GM12878 (cell line): ENCODE measurements around the gene ITGAV. TPM values are rescaled to one million over a fixed set of nuclear protein-coding genes. Genes with fewer than 3 reads are reported as not detected.

ENCODE experiments used
- ATAC-seq: fragments of 200-7000 bp; cut with Tn5 transposase; 3 replicates; pipeline ENCODE4 v1.9.1; 2020; ENCODE audit warnings: mild to moderate bottlenecking, moderate library complexity
- BruUV-seq: library from RNA; stranded (reverse); fragments of 400-500 nt; replicated peaks from 2 replicates; lab custom pipeline; 2021; lab: Mats Ljungman, UMichigan
- CTCF ChIA-PET: fragments of 300-600 bp; sonication (Branson Sonifier 250); formaldehyde crosslinking; extraction: SDS; loops from one replicate; lab custom pipeline; 2021; ENCODE audit warnings: inconsistent platforms; lab: Yijun Ruan, JAX
- POLR2A ChIA-PET: fragments of 350-600 bp; formaldehyde crosslinking; extraction: SDS; loops from one replicate; lab custom pipeline; 2021; ENCODE audit warnings: inconsistent platforms; lab: Charles Lee
- RAD21 ChIA-PET: fragments of 300-600 bp; sonication (Branson Sonifier 250); formaldehyde crosslinking; loops from one replicate; lab custom pipeline; 2023; ENCODE audit warnings: antibody characterized with exemption; ENCODE audit not compliant: unreplicated experiment; lab: Charles Lee
- SMC1A ChIA-PET: fragments of 300-600 bp; sonication (Branson Sonifier 250); formaldehyde crosslinking; loops from one replicate; lab custom pipeline; 2023; ENCODE audit not compliant: unreplicated experiment, uncharacterized antibody; lab: Charles Lee
- DNase-seq: peaks from one replicate; pipeline ENCODE4 v3.0.0-alpha.2; 2011; ENCODE audit warnings: low read depth, low spot score
- FAIRE-seq: peaks from 3 replicates; lab custom pipeline; 2011; peaks lifted over from hg19 to GRCh38; lab: Jason Lieb, UNC
- H2AFZ ChIP-seq: 2 replicates; pipeline ENCODE4 v1.6.0; 2011; ENCODE audit warnings: low read depth, low read length, control low read depth; ENCODE audit not compliant: control insufficient read depth
- H3K27ac ChIP-seq: 2 replicates; pipeline ENCODE4 v1.5.1; 2011; ENCODE audit warnings: control low read depth; ENCODE audit not compliant: control insufficient read depth, insufficient read depth
- H3K27me3 ChIP-seq, 2 experiments: replicated peaks in 1 of 2; 2 replicates each; pipeline versions ENCODE4 v1.6.0 to v1.6.1; 2011; ENCODE audit warnings: low read length in 1 of 2; ENCODE audit not compliant: control insufficient read depth in 2 of 2, insufficient read depth in 2 of 2
- H3K36me3 ChIP-seq, 2 experiments: 2 replicates each; pipeline ENCODE4 v1.5.1; 2011; ENCODE audit warnings: low read length in 1 of 2; ENCODE audit not compliant: control insufficient read depth in 2 of 2, insufficient read depth in 2 of 2
- H3K4me1 ChIP-seq: 2 replicates; pipeline ENCODE4 v1.6.1; 2011; ENCODE audit warnings: mild to moderate bottlenecking, low read length, moderate library complexity, mixed read lengths; ENCODE audit not compliant: control insufficient read depth, insufficient read depth
- H3K4me2 ChIP-seq: 2 replicates; pipeline ENCODE4 v1.6.0; 2011; ENCODE audit warnings: control low read depth; ENCODE audit not compliant: control insufficient read depth, insufficient read depth
- H3K4me3 ChIP-seq: fragments of 200-600 bp; sonication (generic); 2 replicates; pipeline ENCODE4 v1.5.1; 2016
- H3K79me2 ChIP-seq: 2 replicates; pipeline ENCODE4 v1.6.0; 2011; ENCODE audit warnings: low read length; ENCODE audit not compliant: control insufficient read depth, insufficient read depth
- H3K9ac ChIP-seq: 2 replicates; pipeline ENCODE4 v1.8.0; 2011; ENCODE audit warnings: low read length, control low read depth, mixed read lengths; ENCODE audit not compliant: control insufficient read depth, insufficient read depth
- H3K9me3 ChIP-seq: replicated peaks from 3 replicates; pipeline ENCODE4 v1.5.1; 2011; ENCODE audit warnings: mild to moderate bottlenecking, low read length; ENCODE audit not compliant: control insufficient read depth, insufficient read depth
- H4K20me1 ChIP-seq: 2 replicates; pipeline ENCODE4 v1.6.0; 2011; ENCODE audit not compliant: control insufficient read depth, insufficient read depth
- CBX5 ChIP-seq: sonication (generic); IDR thresholded peaks from 2 replicates; pipeline ENCODE4 v1.6.1; 2016; ENCODE audit warnings: low read depth, moderate library complexity, mild to moderate bottlenecking, inconsistent platforms
- CREM ChIP-seq: IDR thresholded peaks from 2 replicates; pipeline ENCODE4 v1.6.1; 2014; ENCODE audit warnings: antibody characterized with exemption, low read depth
- E2F8 ChIP-seq: fragments of 450-650 bp; IDR thresholded peaks from 2 replicates; pipeline ENCODE4 v1.6.1; 2018; ENCODE audit warnings: mild to moderate bottlenecking, low read depth, moderate library complexity; ENCODE audit not compliant: partially characterized antibody
- EED ChIP-seq: sonication (generic); IDR thresholded peaks from 2 replicates; pipeline ENCODE4 v1.6.1; 2016; ENCODE audit warnings: antibody characterized with exemption, low read depth
- HCFC1 ChIP-seq: fragments of 150-350 bp; IDR thresholded peaks from 2 replicates; pipeline ENCODE4 v1.6.1; 2014; ENCODE audit warnings: low read length
- JUND ChIP-seq: IDR thresholded peaks from 2 replicates; pipeline ENCODE4 v1.6.1; 2012; ENCODE audit warnings: low read depth, mild to moderate bottlenecking, low read length, improper control_type of control experiment, moderate library complexity
- MAX ChIP-seq: IDR thresholded peaks from 2 replicates; pipeline ENCODE4 v1.6.1; 2012; ENCODE audit warnings: low read depth, low read length, improper control_type of control experiment
- MTA3 ChIP-seq: IDR thresholded peaks from 2 replicates; pipeline ENCODE4 v1.6.1; 2012; ENCODE audit warnings: low read length, inconsistent platforms, borderline replicate concordance
- PAX5 ChIP-seq: IDR thresholded peaks from 2 replicates; pipeline ENCODE4 v1.6.1; 2011; ENCODE audit warnings: low read depth, low read length, borderline replicate concordance
- SKIL ChIP-seq: fragments of 450-650 bp; IDR thresholded peaks from 2 replicates; pipeline ENCODE4 v1.6.1; 2017; ENCODE audit warnings: mild to moderate bottlenecking, low read depth, inconsistent platforms; ENCODE audit not compliant: poor library complexity, severe bottlenecking
- SUPT20H ChIP-seq: IDR thresholded peaks from 2 replicates; pipeline ENCODE4 v1.6.1; 2011; ENCODE audit warnings: low read depth, mild to moderate bottlenecking, low read length, moderate library complexity, borderline replicate concordance; ENCODE audit not compliant: control insufficient read depth
- TCF12 ChIP-seq: IDR thresholded peaks from 2 replicates; pipeline ENCODE4 v1.6.1; 2011; ENCODE audit warnings: low read depth, mild to moderate bottlenecking, low read length
- ZBTB11 ChIP-seq: fragments of 450-650 bp; formaldehyde crosslinking; IDR thresholded peaks from 2 replicates; pipeline ENCODE4 v1.5.0; 2022; ENCODE audit warnings: mild to moderate bottlenecking, missing genetic modification characterization
- ZBTB33 ChIP-seq: fragments of 450-650 bp; IDR thresholded peaks from 2 replicates; pipeline ENCODE4 v1.6.1; 2017; ENCODE audit warnings: mild to moderate bottlenecking
- WGBS: methylation state at CpG from one replicate; pipeline ENCODE4 v1.1.6; 2016; ENCODE audit warnings: low lambda C conversion rate; ENCODE audit not compliant: insufficient replicate concordance, insufficient coverage; ENCODE audit errors: missing lambda C conversion rate; 5-methylcytosine and 5-hydroxymethylcytosine counted together
- in situ Hi-C: fragments of 300-500 bp; cut with MboI; formaldehyde crosslinking; loops from 9 replicates; pipeline ENCODE4 v1.14.3; 2018; ENCODE audit warnings: mixed read lengths
- intact Hi-C: fragments of 100-400 bp; cut with micrococcal nuclease; formaldehyde crosslinking; loops from one replicate; pipeline ENCODE4 v1.14.2; 2022; ENCODE audit not compliant: unreplicated experiment
- polyA plus RNA-seq, 11 experiments: library from polyadenylated mRNA; depleted of rRNA in 4 of 11; unstranded in 6 of 11; stranded (reverse) in 5 of 11; fragments of >200 nt; fragmentation: Nextera tagmentation in 4 of 11; fragmentation: Illumina TruSeq in 1 of 11; extraction: Ambion mirVana in 4 of 11; extraction: Trizol in 1 of 11; gene quantifications; 1 replicate in 1 of 11; 2 replicates in 10 of 11; pipeline versions ENCODE4 v1.2.1 to v1.2.3, GENCODE V29; 2011 to 2016; ENCODE audit warnings: inconsistent platforms in 2 of 11, missing spikeins in 2 of 11, low read depth in 1 of 11
- total RNA-seq, 4 experiments: library from RNA; depleted of rRNA in 3 of 4; stranded (reverse); fragments of >200 nt in 3 of 4; fragmentation: Illumina TruSeq in 1 of 4; extraction: Trizol in 1 of 4; gene quantifications; 2 replicates each; pipeline versions ENCODE4 v1.2.1 to v1.2.3, GENCODE V29; 2013 to 2021

The ITGAV gene
- total and polyA plus RNA-seq, 10 of the 15 experiments (the other 5 are each of a cell fraction or from before 2014, with no cell fraction given): 2.1 to 10.8 (median 6.1) TPM

- no peak overlapping the region for H2AFZ ChIP-seq
- no peaks in the 10 kb centered on the region for H3K27me3 ChIP-seq
- ATAC-seq (no peak), FAIRE-seq (no peak), DNase-seq (no peak)
- H3K9ac ChIP-seq: no peak overlapping the region
- no peaks in the 10 kb centered on the region for H4K20me1 ChIP-seq
- SMC1A ChIA-PET: interaction anchor here (1.1 to 1.3 kb wide), 2 partner anchors 8 to 35 kb away, joined by 3 to 6 read pairs; no protein-coding TSS in a partner anchor
- POLR2A ChIA-PET: interaction anchor here (0.5 kb wide), 1 partner anchor 15 kb away, joined by 3 read pairs; no protein-coding TSS in a partner anchor
- no peaks in the 10 kb centered on the region for H3K79me2 ChIP-seq
- H3K4me3 ChIP-seq: no peak overlapping the region
- H3K4me1 ChIP-seq: no peaks in the 10 kb centered on the region
- RAD21 ChIA-PET: no interaction called here
- in situ Hi-C loops (no loop called here), intact Hi-C loops (no loop called here)
- BruUV-seq: no TSS peak
- no peak overlapping the region for H3K27ac ChIP-seq
- no peak overlapping the region for H3K4me2 ChIP-seq
- CTCF ChIA-PET: interaction anchor here (1.1 to 1.4 kb wide), 3 partner anchors 51 to 673 kb away, joined by 3 to 5 read pairs (median 3); no protein-coding TSS in a partner anchor
- no peaks in the 10 kb centered on the region for H3K36me3 ChIP-seq
- H3K9me3 ChIP-seq: no peaks in the 10 kb centered on the region
- 92% methylated on average over 1 of the region's 1 CpG for WGBS
- TF ChIP-seq JUND (no peak), HCFC1 (no peak), EED (no peak), TCF12 (no peak), SKIL (no peak), SUPT20H (no peak), CBX5 (no peak), PAX5 (no peak), MAX (no peak), CREM (no peak), MTA3 (no peak), ZBTB11 (CRISPR knock-in tag) (no peak), E2F8 (no peak), ZBTB33 (no peak)
Observed at GRCh38 chr2:186554429-186554828, 35.4 kb upstream of the ITGAV start.
